GM12873 (cell line): ENCODE measurements around the gene PTPN23.

ENCODE experiments used
- CTCF ChIP-seq: IDR thresholded peaks from 2 replicates; pipeline ENCODE4 v1.5.1; 2012; ENCODE audit warnings: low read depth, mild to moderate bottlenecking, moderate library complexity, low read length, control low read depth; ENCODE audit not compliant: insufficient read depth; ENCODE audit errors: missing control alignments

Gene PTPN23, protein sequence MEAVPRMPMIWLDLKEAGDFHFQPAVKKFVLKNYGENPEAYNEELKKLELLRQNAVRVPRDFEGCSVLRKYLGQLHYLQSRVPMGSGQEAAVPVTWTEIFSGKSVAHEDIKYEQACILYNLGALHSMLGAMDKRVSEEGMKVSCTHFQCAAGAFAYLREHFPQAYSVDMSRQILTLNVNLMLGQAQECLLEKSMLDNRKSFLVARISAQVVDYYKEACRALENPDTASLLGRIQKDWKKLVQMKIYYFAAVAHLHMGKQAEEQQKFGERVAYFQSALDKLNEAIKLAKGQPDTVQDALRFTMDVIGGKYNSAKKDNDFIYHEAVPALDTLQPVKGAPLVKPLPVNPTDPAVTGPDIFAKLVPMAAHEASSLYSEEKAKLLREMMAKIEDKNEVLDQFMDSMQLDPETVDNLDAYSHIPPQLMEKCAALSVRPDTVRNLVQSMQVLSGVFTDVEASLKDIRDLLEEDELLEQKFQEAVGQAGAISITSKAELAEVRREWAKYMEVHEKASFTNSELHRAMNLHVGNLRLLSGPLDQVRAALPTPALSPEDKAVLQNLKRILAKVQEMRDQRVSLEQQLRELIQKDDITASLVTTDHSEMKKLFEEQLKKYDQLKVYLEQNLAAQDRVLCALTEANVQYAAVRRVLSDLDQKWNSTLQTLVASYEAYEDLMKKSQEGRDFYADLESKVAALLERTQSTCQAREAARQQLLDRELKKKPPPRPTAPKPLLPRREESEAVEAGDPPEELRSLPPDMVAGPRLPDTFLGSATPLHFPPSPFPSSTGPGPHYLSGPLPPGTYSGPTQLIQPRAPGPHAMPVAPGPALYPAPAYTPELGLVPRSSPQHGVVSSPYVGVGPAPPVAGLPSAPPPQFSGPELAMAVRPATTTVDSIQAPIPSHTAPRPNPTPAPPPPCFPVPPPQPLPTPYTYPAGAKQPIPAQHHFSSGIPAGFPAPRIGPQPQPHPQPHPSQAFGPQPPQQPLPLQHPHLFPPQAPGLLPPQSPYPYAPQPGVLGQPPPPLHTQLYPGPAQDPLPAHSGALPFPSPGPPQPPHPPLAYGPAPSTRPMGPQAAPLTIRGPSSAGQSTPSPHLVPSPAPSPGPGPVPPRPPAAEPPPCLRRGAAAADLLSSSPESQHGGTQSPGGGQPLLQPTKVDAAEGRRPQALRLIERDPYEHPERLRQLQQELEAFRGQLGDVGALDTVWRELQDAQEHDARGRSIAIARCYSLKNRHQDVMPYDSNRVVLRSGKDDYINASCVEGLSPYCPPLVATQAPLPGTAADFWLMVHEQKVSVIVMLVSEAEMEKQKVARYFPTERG (N-terminal part only)

DNA sequence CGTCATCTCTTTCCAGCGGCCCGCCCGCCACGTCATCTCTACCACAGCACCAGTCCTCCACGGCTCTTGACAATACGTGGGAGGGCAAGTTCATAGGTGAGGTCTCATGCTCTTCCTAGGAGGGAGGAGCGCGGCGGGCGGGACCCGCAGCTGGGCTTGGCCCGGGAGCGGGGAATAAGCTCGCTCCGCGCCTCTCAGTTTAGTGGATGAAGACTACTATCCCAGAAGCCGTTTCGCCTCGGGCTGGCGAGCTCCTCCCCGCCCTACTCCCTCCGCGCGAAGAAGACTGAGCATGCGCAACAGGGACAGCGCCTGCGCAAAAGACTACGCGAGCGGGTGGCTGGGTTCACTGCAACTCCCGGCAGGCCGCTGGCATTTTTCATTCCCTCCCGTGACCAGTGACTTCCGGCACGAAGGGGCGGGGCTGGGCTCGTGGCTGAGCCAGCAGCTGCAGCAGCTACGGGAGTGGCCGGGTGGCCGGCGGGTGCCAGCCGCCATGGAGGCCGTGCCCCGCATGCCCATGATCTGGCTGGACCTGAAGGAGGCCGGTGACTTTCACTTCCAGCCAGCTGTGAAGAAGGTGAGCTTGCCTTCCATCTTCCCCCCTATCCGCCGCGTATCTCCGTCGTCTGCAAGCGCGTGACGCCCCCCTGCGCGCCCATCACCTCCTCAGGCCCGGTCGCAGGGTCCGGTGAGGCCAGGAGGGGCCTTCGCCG, at the start of gene PTPN23:
TSS of gene PTPN23 (plus strand) at position 421 of the 716 bp plus-strand sequence. CDS start at position 497, 76 bp downstream.
- no peak for TF ChIP-seq CTCF

DNA sequence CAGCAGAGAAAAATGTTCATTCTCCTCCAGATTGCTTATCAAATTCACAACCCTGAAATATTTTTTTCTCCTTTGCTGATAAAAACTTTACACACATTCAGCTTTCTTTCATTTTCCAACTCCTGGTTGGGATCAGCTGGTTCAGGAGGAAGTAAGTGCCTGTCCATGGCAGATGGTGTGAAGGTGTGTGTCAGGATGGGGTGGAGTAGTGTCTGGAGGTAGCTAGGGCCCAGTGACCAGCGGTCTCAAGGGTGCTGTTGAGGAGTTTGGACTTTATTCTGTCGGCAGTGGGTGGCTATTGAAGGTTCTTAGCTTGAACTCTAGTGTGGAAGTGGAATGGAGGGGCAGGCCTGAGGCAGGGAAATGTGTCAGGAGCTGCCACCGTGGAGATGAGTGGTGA, 46.9 kb upstream of the PTPN23 start:
- no peak for TF ChIP-seq CTCF

DNA sequence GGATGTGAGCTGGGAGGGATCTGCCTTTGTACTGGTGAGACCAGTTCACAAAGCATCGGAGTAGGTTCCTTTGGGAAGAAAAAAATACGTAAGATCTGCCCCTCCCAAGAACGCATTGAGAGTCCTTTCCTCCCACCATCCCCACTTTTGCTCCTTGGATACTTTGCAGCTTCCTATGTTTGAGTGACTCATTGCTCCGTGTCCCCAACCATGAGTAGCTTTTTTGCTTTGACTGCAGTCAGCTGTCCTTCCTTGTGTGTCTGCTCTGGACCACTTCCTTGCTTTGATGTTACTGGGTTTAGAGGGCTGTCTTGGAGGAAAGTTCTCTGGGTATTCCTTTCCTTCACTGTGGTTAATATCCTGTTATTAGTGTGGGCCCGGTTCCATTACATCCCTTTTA, 43.2 kb upstream of the PTPN23 start:
- TF ChIP-seq CTCF = no peak

DNA sequence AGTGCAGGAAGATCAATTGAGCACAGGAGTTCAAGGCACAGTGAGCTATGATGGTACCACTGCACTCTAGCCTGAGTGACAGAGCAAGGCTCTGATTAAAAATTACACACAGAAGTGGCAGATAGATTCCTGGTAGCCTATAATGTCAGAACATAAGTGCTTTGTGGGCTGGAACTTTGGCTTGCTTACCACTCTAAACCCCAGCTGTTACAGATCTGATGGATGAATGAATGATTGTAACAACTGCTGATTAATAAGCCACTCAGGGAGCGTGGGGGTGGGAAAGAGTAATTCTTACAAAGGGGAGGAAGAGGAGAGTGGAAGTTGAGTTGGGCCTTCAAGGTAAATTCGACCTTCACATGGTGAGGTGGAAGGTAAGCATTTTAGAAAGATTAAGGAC, 40.9 kb upstream of the PTPN23 start:
- no peak for TF ChIP-seq CTCF

- TF ChIP-seq CTCF = no peak
Measured at GRCh38 chr3:47340866-47341265, 40.0 kb upstream of the PTPN23 start.

DNA sequence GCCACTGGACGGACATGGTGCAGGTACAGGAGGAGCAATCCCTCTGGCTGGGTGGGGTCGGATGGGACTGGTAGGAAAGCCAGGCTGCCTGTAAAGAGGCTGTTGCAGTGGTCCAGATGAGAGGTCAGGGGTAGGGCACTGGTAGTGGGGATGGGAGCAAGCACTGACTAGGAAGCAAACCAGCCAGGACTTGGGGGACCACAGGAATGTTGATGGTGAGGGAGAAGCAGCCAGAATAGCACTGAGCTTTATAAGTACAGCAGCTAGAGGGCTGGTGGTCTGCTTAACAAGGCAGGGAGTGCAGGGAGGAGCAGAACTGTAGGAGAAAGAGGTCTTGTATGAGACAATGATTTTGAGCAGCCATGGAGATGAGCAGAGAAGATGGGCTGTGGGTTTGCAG, 38.7 kb upstream of the PTPN23 start:
- no peak for TF ChIP-seq CTCF
